Liver (tissue), 9 donors: ENCODE data around the gene C1GALT1C1L. TPM values are rescaled to one million over a fixed set of nuclear protein-coding genes. Genes with fewer than 3 reads are reported as not detected.

ENCODE experiments used
- DNase-seq: peaks from one replicate; pipeline ENCODE4 v3.0.0-alpha.2; 2017; ENCODE audit warnings: low spot score
- H3K27ac ChIP-seq, 2 donors: one replicate each; pipeline ENCODE4 v1.7.0; 2013; ENCODE audit warnings: inconsistent platforms in 2 of 2, low read length in 2 of 2, control low read depth in 1 of 2, low read depth in 1 of 2, mild to moderate bottlenecking in 1 of 2
- H3K27me3 ChIP-seq, 4 donors: one replicate each; pipeline versions ENCODE4 v1.6.1 to v1.7.0; 2013; ENCODE audit warnings: low read length in 3 of 4, inconsistent platforms in 1 of 4, mild to moderate bottlenecking in 1 of 4, moderate library complexity in 1 of 4; ENCODE audit not compliant: control insufficient read depth in 4 of 4, insufficient read depth in 4 of 4
- H3K36me3 ChIP-seq, 4 donors: one replicate each; pipeline versions ENCODE4 v1.6.1 to v1.7.0; 2013; ENCODE audit warnings: low read length in 3 of 4, mild to moderate bottlenecking in 3 of 4, low read depth in 1 of 4, moderate library complexity in 1 of 4; ENCODE audit not compliant: control insufficient read depth in 4 of 4, insufficient read depth in 3 of 4
- H3K4me1 ChIP-seq, 4 donors: one replicate each; pipeline versions ENCODE4 v1.6.1 to v1.7.0; 2013; ENCODE audit warnings: low read length in 3 of 4, mild to moderate bottlenecking in 3 of 4, moderate library complexity in 1 of 4; ENCODE audit not compliant: control insufficient read depth in 4 of 4, insufficient read depth in 4 of 4
- H3K4me3 ChIP-seq, 3 donors: one replicate each; pipeline versions ENCODE4 v1.6.1 to v1.7.0; 2013; ENCODE audit warnings: low read length in 3 of 3, control low read depth in 1 of 3, low read depth in 1 of 3, mild to moderate bottlenecking in 1 of 3
- H3K9ac ChIP-seq, 2 donors: one replicate each; pipeline ENCODE4 v1.7.0; 2013; ENCODE audit warnings: low read length in 2 of 2, mild to moderate bottlenecking in 2 of 2, moderate library complexity in 2 of 2, control low read depth in 1 of 2, low read depth in 1 of 2
- H3K9me3 ChIP-seq, 4 donors: one replicate each; pipeline versions ENCODE4 v1.6.1 to v1.7.0; 2013; ENCODE audit warnings: low read length in 3 of 4; ENCODE audit not compliant: control insufficient read depth in 4 of 4
- ATF3 ChIP-seq: IDR thresholded peaks from 2 replicates; pipeline ENCODE4 v1.6.1; 2016; ENCODE audit warnings: antibody characterized with exemption
- CTCF ChIP-seq: fragments of 150-350 bp; IDR thresholded peaks from 2 replicates; pipeline ENCODE4 v1.5.1; 2017; ENCODE audit warnings: improper control_type of control experiment, low read depth, low read length; ENCODE audit not compliant: missing input control
- EGR1 ChIP-seq, 2 donors: IDR thresholded peaks; 2 replicates each; pipeline ENCODE4 v1.6.1; 2016 to 2018; ENCODE audit warnings: antibody characterized with exemption in 2 of 2, low read depth in 2 of 2
- FOXA1 ChIP-seq: IDR thresholded peaks from 2 replicates; pipeline ENCODE4 v1.6.1; 2016; ENCODE audit warnings: antibody characterized with exemption
- FOXA2 ChIP-seq: IDR thresholded peaks from 2 replicates; pipeline ENCODE4 v1.6.1; 2016; ENCODE audit warnings: antibody characterized with exemption
- GABPA ChIP-seq, 2 donors: IDR thresholded peaks in 1 of 2; conservative IDR thresholded peaks in 1 of 2; 2 replicates each; pipeline ENCODE4 v1.6.1; 2016; ENCODE audit warnings: antibody characterized with exemption in 2 of 2, mild to moderate bottlenecking in 1 of 2, moderate library complexity in 1 of 2
- HNF4A ChIP-seq, 2 donors: conservative IDR thresholded peaks; 2 replicates each; pipeline ENCODE4 v1.6.1; 2016; ENCODE audit warnings: antibody characterized with exemption in 2 of 2, mild to moderate bottlenecking in 2 of 2
- HNF4G ChIP-seq: IDR thresholded peaks from 2 replicates; pipeline ENCODE4 v1.6.1; 2016; ENCODE audit warnings: antibody characterized with exemption
- JUND ChIP-seq, 2 donors: IDR thresholded peaks; 2 replicates each; pipeline ENCODE4 v1.6.1; 2016; ENCODE audit warnings: antibody characterized with exemption in 2 of 2
- MAX ChIP-seq: IDR thresholded peaks from 2 replicates; pipeline ENCODE4 v1.6.1; 2016; ENCODE audit warnings: antibody characterized with exemption
- NR2F2 ChIP-seq: IDR thresholded peaks from 2 replicates; pipeline ENCODE4 v1.6.1; 2016; ENCODE audit warnings: antibody characterized with exemption
- RAD21 ChIP-seq, 2 donors: IDR thresholded peaks; 2 replicates each; pipeline ENCODE4 v1.6.1; 2016; ENCODE audit warnings: antibody characterized with exemption in 2 of 2, mild to moderate bottlenecking in 2 of 2
- RXRA ChIP-seq, 2 donors: IDR thresholded peaks; 2 replicates each; pipeline ENCODE4 v1.6.1; 2017 to 2018; ENCODE audit warnings: antibody characterized with exemption in 2 of 2, mild to moderate bottlenecking in 1 of 2
- SP1 ChIP-seq: IDR thresholded peaks from 2 replicates; pipeline ENCODE4 v1.6.1; 2018; ENCODE audit warnings: antibody characterized with exemption, mild to moderate bottlenecking
- TAF1 ChIP-seq: conservative IDR thresholded peaks from 2 replicates; pipeline ENCODE4 v1.6.1; 2016; ENCODE audit warnings: antibody characterized with exemption, mild to moderate bottlenecking
- YY1 ChIP-seq: IDR thresholded peaks from 2 replicates; pipeline ENCODE4 v1.6.1; 2016; ENCODE audit warnings: antibody characterized with exemption, mild to moderate bottlenecking
- WGBS: extraction: QIAGEN DNeasy Blood & Tissue Kit; methylation state at CpG from one replicate; pipeline ENCODE4 v1.1.7; 2013; 5-methylcytosine and 5-hydroxymethylcytosine counted together
- polyA plus RNA-seq, 2 donors: library from polyadenylated mRNA; stranded (reverse) in 1 of 2; unstranded in 1 of 2; fragments of 200-250 nt in 1 of 2; fragments of >200 nt in 1 of 2; fragmentation: Nextera tagmentation in 1 of 2; extraction: Ambion mirVana in 1 of 2; gene quantifications; one replicate each; pipeline versions ENCODE4 v1.2.1 to v1.2.3, GENCODE V29; 2013 to 2015
- total RNA-seq, 2 donors: library from RNA; depleted of rRNA; stranded (reverse); fragments of >200 nt; gene quantifications; one replicate each; pipeline ENCODE4 v1.2.3, GENCODE V29; 2014
- TF ChIP-seq, protein P1 (sequence below): IDR thresholded peaks from 2 replicates; pipeline ENCODE4 v1.6.1; 2016; ENCODE audit warnings: antibody characterized with exemption, mild to moderate bottlenecking
- TF ChIP-seq, protein P2 (sequence below): IDR thresholded peaks from 2 replicates; pipeline ENCODE4 v1.6.1; 2016; ENCODE audit warnings: antibody characterized with exemption
- donor health status: healthy.
- donor health status: healthy.
- donor health status: healthy.
- donor health status: healthy.
- donor health status: healthy.

Gene C1GALT1C1L
- total and polyA plus RNA-seq, 4 donors, result 0.07 to 0.33 (median 0.17) TPM; not detected in 1

GRCh38 chr2:43675646-43676321 is 445 bp downstream of the C1GALT1C1L start:
- H3K36me3 ChIP-seq, result no peaks in the 10 kb centered on the region
- DNase-seq, result no peak
- H3K9ac ChIP-seq, result no peak overlapping the region
- 61% methylated on average over 14 of the region's 14 CpGs for WGBS
- H3K4me3 ChIP-seq, result peak overlapping the region; percentile 41 to 60 (median 49)
- no peaks in the 10 kb centered on the region for H3K4me1 ChIP-seq
- peak overlapping the region in 1 of 2 donors; percentile 27 for H3K27ac ChIP-seq
- TF ChIP-seq TAF1, result no peak
- TF ChIP-seq MAX, result no peak
- TF ChIP-seq FOXA1, result no peak
- no peak for TF ChIP-seq YY1
- no peak for TF ChIP-seq FOXA2
- TF ChIP-seq SP1, result no peak
- no peaks in the 10 kb centered on the region for H3K27me3 ChIP-seq
- no peaks in the 10 kb centered on the region for H3K9me3 ChIP-seq

- Histone ChIP-seq H3K4me1 (peaks cover 0 to 5% (median 0%) of the 10 kb centered on the region in 4 donors), H3K9ac (no peak overlapping the region), H3K27ac (no peak overlapping the region), H3K4me3 (no peak overlapping the region), H3K9me3 (no peaks in the 10 kb centered on the region), H3K27me3 (no peaks in the 10 kb centered on the region), H3K36me3 (no peaks in the 10 kb centered on the region)
- 95% methylated on average over 3 of the region's 3 CpGs for WGBS
- DNase-seq, result no peak
- TF ChIP-seq CTCF (no peak), GABPA (IDR thresholded peaks at IDR 0.05 in 1 of 2, conservative IDR thresholded peaks at IDR 0.05 in 1 of 2) (no peak), HNF4G (no peak), ATF3 (no peak), SP1 (no peak), RAD21 (IDR thresholded peaks at IDR 0.05) (no peak), EGR1 (IDR thresholded peaks at IDR 0.05; ENCODE audit: low read depth in 2 of 2) (no peak), YY1 (no peak), FOXA1 (no peak), RXRA (IDR thresholded peaks at IDR 0.05) (no peak), TAF1 (no peak), HNF4A (conservative IDR thresholded peaks at IDR 0.05) (no peak), MAX (no peak), FOXA2 (no peak), NR2F2 (no peak), JUND (IDR thresholded peaks at IDR 0.05) (no peak)
- TF ChIP-seq, protein P1, sequence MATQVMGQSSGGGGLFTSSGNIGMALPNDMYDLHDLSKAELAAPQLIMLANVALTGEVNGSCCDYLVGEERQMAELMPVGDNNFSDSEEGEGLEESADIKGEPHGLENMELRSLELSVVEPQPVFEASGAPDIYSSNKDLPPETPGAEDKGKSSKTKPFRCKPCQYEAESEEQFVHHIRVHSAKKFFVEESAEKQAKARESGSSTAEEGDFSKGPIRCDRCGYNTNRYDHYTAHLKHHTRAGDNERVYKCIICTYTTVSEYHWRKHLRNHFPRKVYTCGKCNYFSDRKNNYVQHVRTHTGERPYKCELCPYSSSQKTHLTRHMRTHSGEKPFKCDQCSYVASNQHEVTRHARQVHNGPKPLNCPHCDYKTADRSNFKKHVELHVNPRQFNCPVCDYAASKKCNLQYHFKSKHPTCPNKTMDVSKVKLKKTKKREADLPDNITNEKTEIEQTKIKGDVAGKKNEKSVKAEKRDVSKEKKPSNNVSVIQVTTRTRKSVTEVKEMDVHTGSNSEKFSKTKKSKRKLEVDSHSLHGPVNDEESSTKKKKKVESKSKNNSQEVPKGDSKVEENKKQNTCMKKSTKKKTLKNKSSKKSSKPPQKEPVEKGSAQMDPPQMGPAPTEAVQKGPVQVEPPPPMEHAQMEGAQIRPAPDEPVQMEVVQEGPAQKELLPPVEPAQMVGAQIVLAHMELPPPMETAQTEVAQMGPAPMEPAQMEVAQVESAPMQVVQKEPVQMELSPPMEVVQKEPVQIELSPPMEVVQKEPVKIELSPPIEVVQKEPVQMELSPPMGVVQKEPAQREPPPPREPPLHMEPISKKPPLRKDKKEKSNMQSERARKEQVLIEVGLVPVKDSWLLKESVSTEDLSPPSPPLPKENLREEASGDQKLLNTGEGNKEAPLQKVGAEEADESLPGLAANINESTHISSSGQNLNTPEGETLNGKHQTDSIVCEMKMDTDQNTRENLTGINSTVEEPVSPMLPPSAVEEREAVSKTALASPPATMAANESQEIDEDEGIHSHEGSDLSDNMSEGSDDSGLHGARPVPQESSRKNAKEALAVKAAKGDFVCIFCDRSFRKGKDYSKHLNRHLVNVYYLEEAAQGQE, result no peak
- TF ChIP-seq, protein P2, sequence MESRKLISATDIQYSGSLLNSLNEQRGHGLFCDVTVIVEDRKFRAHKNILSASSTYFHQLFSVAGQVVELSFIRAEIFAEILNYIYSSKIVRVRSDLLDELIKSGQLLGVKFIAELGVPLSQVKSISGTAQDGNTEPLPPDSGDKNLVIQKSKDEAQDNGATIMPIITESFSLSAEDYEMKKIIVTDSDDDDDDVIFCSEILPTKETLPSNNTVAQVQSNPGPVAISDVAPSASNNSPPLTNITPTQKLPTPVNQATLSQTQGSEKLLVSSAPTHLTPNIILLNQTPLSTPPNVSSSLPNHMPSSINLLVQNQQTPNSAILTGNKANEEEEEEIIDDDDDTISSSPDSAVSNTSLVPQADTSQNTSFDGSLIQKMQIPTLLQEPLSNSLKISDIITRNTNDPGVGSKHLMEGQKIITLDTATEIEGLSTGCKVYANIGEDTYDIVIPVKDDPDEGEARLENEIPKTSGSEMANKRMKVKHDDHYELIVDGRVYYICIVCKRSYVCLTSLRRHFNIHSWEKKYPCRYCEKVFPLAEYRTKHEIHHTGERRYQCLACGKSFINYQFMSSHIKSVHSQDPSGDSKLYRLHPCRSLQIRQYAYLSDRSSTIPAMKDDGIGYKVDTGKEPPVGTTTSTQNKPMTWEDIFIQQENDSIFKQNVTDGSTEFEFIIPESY, result no peak
Measured at GRCh38 chr2:43657241-43657640, 19.0 kb downstream of the C1GALT1C1L start.
